ENCODE results near the gene TMEM144. TPM values are rescaled to one million over a fixed set of nuclear protein-coding genes. Genes with fewer than 3 reads are reported as not detected.

TMEM144 gene
- total and polyA plus RNA-seq, 4 donors, result 0.56 to 2.8 (median 1.6) TPM

DNA sequence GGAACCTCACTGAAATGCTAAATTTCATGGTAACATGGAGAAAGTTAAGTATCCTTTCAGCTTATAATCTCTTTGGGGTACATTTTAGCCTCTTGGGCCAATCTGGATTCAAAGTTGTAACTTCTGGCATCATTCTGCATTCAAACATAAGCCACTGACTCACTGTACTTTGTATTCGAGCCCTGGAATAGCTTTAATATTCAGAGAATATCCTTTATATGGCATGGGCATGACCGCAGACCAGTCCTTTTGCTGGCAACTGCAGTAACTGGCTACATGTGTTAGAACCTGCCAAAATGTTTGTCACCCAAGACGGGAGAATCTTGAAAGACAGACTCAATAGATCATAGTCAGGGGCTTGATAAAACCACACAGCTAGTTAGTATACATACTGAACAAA lies 40.8 kb upstream of the TMEM144 start:
- Histone ChIP-seq H3K9ac (ENCODE audit: low read depth in 1 of 2, low read length in 2 of 2) (peak overlapping the region in 1 of 2 donors; percentile 53), H3K36me3 (ENCODE audit: control insufficient read depth in 4 of 4, insufficient read depth in 3 of 4, low read depth in 1 of 4, low read length in 3 of 4) (no peaks in the 10 kb centered on the region), H3K27me3 (ENCODE audit: control insufficient read depth in 4 of 4, insufficient read depth in 4 of 4, low read length in 3 of 4) (no peaks in the 10 kb centered on the region), H3K4me3 (ENCODE audit: low read depth in 1 of 3, low read length in 3 of 3) (peak overlapping the region in 1 of 3 donors; percentile 21), H3K27ac (ENCODE audit: low read depth in 1 of 2, low read length in 2 of 2) (no peak overlapping the region), H3K9me3 (ENCODE audit: control insufficient read depth in 4 of 4, low read length in 3 of 4) (no peaks in the 10 kb centered on the region), H3K4me1 (ENCODE audit: control insufficient read depth in 4 of 4, insufficient read depth in 4 of 4, low read length in 3 of 4) (peaks cover 0 to 9% (median 5%) of the 10 kb centered on the region in 4 donors)
- DNase-seq (ENCODE audit: low spot score), result no peak
- TF ChIP-seq, protein P1, sequence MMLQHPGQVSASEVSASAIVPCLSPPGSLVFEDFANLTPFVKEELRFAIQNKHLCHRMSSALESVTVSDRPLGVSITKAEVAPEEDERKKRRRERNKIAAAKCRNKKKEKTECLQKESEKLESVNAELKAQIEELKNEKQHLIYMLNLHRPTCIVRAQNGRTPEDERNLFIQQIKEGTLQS (IDR thresholded peaks at IDR 0.05), result no peak
- TF ChIP-seq GABPA (IDR thresholded peaks at IDR 0.05 in 1 of 2, conservative IDR thresholded peaks at IDR 0.05 in 1 of 2) (no peak), RXRA (IDR thresholded peaks at IDR 0.05) (no peak), JUND (IDR thresholded peaks at IDR 0.05) (no peak), NR2F2 (IDR thresholded peaks at IDR 0.05) (no peak), EGR1 (IDR thresholded peaks at IDR 0.05; ENCODE audit: low read depth in 2 of 2) (no peak), HNF4G (IDR thresholded peaks at IDR 0.05) (no peak), HNF4A (conservative IDR thresholded peaks at IDR 0.05) (no peak), RAD21 (IDR thresholded peaks at IDR 0.05) (no peak), SP1 (IDR thresholded peaks at IDR 0.05) (no peak), YY1 (IDR thresholded peaks at IDR 0.05) (no peak)
- TF ChIP-seq, protein P2, sequence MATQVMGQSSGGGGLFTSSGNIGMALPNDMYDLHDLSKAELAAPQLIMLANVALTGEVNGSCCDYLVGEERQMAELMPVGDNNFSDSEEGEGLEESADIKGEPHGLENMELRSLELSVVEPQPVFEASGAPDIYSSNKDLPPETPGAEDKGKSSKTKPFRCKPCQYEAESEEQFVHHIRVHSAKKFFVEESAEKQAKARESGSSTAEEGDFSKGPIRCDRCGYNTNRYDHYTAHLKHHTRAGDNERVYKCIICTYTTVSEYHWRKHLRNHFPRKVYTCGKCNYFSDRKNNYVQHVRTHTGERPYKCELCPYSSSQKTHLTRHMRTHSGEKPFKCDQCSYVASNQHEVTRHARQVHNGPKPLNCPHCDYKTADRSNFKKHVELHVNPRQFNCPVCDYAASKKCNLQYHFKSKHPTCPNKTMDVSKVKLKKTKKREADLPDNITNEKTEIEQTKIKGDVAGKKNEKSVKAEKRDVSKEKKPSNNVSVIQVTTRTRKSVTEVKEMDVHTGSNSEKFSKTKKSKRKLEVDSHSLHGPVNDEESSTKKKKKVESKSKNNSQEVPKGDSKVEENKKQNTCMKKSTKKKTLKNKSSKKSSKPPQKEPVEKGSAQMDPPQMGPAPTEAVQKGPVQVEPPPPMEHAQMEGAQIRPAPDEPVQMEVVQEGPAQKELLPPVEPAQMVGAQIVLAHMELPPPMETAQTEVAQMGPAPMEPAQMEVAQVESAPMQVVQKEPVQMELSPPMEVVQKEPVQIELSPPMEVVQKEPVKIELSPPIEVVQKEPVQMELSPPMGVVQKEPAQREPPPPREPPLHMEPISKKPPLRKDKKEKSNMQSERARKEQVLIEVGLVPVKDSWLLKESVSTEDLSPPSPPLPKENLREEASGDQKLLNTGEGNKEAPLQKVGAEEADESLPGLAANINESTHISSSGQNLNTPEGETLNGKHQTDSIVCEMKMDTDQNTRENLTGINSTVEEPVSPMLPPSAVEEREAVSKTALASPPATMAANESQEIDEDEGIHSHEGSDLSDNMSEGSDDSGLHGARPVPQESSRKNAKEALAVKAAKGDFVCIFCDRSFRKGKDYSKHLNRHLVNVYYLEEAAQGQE (IDR thresholded peaks at IDR 0.05), result no peak
- WGBS, result 61% methylated on average over 3 of the region's 3 CpGs

DNA sequence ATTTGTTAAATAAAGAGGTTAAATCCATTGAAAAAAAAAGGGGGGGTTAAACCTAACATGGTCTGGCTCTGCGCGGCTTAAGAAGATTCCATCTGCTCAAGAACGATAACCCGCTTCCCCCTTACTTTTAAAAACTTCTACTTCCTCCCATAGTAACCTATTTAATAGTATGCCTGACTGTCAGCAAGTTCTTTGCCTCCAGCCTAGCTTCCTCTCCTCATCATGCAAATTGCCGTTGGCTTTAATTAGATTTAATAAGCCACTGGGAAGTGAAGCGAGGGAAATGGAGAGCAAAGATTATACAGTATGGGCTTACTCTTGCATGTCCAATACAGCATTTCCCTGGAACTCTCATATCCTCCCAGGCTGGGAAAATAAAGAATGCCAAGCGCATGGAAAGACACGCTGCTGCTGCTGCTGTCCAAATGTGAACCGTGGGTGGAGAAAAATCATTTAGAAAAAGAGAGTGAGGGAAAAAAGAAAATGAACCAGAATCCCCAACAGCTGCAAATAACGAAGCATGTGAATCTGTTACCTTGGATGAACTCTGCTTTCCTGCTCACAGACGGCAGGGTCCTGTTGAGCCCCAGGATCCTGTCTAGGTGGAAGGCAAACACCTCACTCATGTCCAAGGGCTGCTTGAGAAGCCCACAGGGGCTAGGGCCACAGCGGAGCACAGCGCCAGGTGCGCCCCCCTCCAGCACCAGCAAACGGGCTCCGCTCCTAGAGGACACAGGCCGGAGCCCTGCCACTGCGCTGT lies 40.2 kb upstream of the TMEM144 start:
- no peaks in the 10 kb centered on the region for H3K9me3 ChIP-seq (ENCODE audit: control insufficient read depth in 4 of 4, low read length in 3 of 4)
- TF ChIP-seq GABPA (IDR thresholded peaks at IDR 0.05 in 1 of 2, conservative IDR thresholded peaks at IDR 0.05 in 1 of 2) (no peak), EGR1 (IDR thresholded peaks at IDR 0.05; ENCODE audit: low read depth in 2 of 2) (no peak), HNF4G (IDR thresholded peaks at IDR 0.05) (no peak), FOXA2 (IDR thresholded peaks at IDR 0.05) (no peak), RXRA (IDR thresholded peaks at IDR 0.05) (no peak), YY1 (IDR thresholded peaks at IDR 0.05) (no peak), TAF1 (conservative IDR thresholded peaks at IDR 0.05) (no peak), RAD21 (IDR thresholded peaks at IDR 0.05) (peak in 1 of 2 donors; percentile 3), NR2F2 (IDR thresholded peaks at IDR 0.05) (no peak), FOXA1 (IDR thresholded peaks at IDR 0.05) (no peak)
- TF ChIP-seq, protein P3, sequence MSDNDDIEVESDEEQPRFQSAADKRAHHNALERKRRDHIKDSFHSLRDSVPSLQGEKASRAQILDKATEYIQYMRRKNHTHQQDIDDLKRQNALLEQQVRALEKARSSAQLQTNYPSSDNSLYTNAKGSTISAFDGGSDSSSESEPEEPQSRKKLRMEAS (IDR thresholded peaks at IDR 0.05), result no peak
- TF ChIP-seq, protein P4, sequence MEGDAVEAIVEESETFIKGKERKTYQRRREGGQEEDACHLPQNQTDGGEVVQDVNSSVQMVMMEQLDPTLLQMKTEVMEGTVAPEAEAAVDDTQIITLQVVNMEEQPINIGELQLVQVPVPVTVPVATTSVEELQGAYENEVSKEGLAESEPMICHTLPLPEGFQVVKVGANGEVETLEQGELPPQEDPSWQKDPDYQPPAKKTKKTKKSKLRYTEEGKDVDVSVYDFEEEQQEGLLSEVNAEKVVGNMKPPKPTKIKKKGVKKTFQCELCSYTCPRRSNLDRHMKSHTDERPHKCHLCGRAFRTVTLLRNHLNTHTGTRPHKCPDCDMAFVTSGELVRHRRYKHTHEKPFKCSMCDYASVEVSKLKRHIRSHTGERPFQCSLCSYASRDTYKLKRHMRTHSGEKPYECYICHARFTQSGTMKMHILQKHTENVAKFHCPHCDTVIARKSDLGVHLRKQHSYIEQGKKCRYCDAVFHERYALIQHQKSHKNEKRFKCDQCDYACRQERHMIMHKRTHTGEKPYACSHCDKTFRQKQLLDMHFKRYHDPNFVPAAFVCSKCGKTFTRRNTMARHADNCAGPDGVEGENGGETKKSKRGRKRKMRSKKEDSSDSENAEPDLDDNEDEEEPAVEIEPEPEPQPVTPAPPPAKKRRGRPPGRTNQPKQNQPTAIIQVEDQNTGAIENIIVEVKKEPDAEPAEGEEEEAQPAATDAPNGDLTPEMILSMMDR (IDR thresholded peaks at IDR 0.05; ENCODE audit: low read depth, low read length, missing input control), result no peak
- TF ChIP-seq, protein P5, sequence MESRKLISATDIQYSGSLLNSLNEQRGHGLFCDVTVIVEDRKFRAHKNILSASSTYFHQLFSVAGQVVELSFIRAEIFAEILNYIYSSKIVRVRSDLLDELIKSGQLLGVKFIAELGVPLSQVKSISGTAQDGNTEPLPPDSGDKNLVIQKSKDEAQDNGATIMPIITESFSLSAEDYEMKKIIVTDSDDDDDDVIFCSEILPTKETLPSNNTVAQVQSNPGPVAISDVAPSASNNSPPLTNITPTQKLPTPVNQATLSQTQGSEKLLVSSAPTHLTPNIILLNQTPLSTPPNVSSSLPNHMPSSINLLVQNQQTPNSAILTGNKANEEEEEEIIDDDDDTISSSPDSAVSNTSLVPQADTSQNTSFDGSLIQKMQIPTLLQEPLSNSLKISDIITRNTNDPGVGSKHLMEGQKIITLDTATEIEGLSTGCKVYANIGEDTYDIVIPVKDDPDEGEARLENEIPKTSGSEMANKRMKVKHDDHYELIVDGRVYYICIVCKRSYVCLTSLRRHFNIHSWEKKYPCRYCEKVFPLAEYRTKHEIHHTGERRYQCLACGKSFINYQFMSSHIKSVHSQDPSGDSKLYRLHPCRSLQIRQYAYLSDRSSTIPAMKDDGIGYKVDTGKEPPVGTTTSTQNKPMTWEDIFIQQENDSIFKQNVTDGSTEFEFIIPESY (IDR thresholded peaks at IDR 0.05), result no peak
- TF ChIP-seq, protein P2 (IDR thresholded peaks at IDR 0.05), result peak; percentile 40
- DNase-seq (ENCODE audit: low spot score), result no peak
- peaks cover 0 to 9% (median 5%) of the 10 kb centered on the region in 4 donors for H3K4me1 ChIP-seq (ENCODE audit: control insufficient read depth in 4 of 4, insufficient read depth in 4 of 4, low read length in 3 of 4)
- WGBS, result 70% methylated on average over 18 of the region's 18 CpGs
- no peaks in the 10 kb centered on the region for H3K36me3 ChIP-seq (ENCODE audit: control insufficient read depth in 4 of 4, insufficient read depth in 3 of 4, low read depth in 1 of 4, low read length in 3 of 4)
- no peaks in the 10 kb centered on the region for H3K27me3 ChIP-seq (ENCODE audit: control insufficient read depth in 4 of 4, insufficient read depth in 4 of 4, low read length in 3 of 4)
- no peak overlapping the region for H3K9ac ChIP-seq (ENCODE audit: low read depth in 1 of 2, low read length in 2 of 2)
- peak overlapping the region in 2 of 3 donors; percentile 19 to 21 for H3K4me3 ChIP-seq (ENCODE audit: low read depth in 1 of 3, low read length in 3 of 3)
- peak overlapping the region; percentile 9 to 56 for H3K27ac ChIP-seq (ENCODE audit: low read depth in 1 of 2, low read length in 2 of 2)

All from liver (tissue), 9 donors.